Ovary (tissue), 9 donors: ENCODE data around the gene CDK9. TPM values are rescaled to one million over a fixed set of nuclear protein-coding genes. Genes with fewer than 3 reads are reported as not detected.
"Not testable (repeated sequence)": the region's sequence is repeated elsewhere in the genome, so short reads cannot be mapped to it uniquely, and the experiment has no call there.

Experiments
- DNase-seq, 5 donors: peaks; one replicate each; pipeline ENCODE4 v3.0.0-alpha.2; 2019 to 2020
- H3K27ac ChIP-seq, 2 donors: fragments of 200-600 bp; one replicate each; pipeline versions ENCODE4 v1.5.1 to v1.8.0; 2019 to 2022
- H3K27me3 ChIP-seq: fragments of 200-600 bp; one replicate; pipeline ENCODE4 v1.8.0; 2022
- H3K36me3 ChIP-seq: fragments of 200-600 bp; sonication (generic); one replicate; pipeline ENCODE4 v1.5.1; 2019
- H3K4me1 ChIP-seq: one replicate; pipeline ENCODE4 v1.8.1; 2013; ENCODE audit warnings: mild to moderate bottlenecking, moderate library complexity; ENCODE audit not compliant: insufficient read depth
- H3K4me3 ChIP-seq: fragments of 200-600 bp; sonication (generic); one replicate; pipeline ENCODE4 v1.5.1; 2017
- H3K9me3 ChIP-seq, 2 donors: fragments of 200-600 bp in 1 of 2; sonication (generic) in 1 of 2; one replicate each; pipeline versions ENCODE4 v1.5.1 to v1.8.1; 2013 to 2019; ENCODE audit warnings: mild to moderate bottlenecking in 1 of 2, moderate library complexity in 1 of 2
- CTCF ChIP-seq, 3 donors: fragments of 450-650 bp in 2 of 3; fragments of 200-600 bp in 1 of 3; IDR thresholded peaks; one replicate each; pipeline versions ENCODE4 v1.5.1 to v1.8.0; 2016 to 2022; ENCODE audit warnings: antibody characterized with exemption in 3 of 3, mild to moderate bottlenecking in 1 of 3
- EP300 ChIP-seq: sonication (generic); formaldehyde crosslinking; IDR thresholded peaks from one replicate; pipeline ENCODE4 v1.6.1; 2017; ENCODE audit warnings: antibody characterized with exemption
- POLR2A ChIP-seq: fragments of 450-650 bp; IDR thresholded peaks from one replicate; pipeline ENCODE4 v1.6.1; 2017; ENCODE audit warnings: antibody characterized with exemption, mild to moderate bottlenecking, moderate library complexity
- WGBS, 3 donors: extraction: QIAGEN DNeasy Blood & Tissue Kit in 1 of 3; methylation state at CpG; one replicate each; pipeline versions ENCODE4 v1.1.5 to v1.1.7; 2013 to 2017; 5-methylcytosine and 5-hydroxymethylcytosine counted together
- intact Hi-C, 4 donors: fragments of 100-400 bp; cut with DNase I; formaldehyde crosslinking; loops; one replicate each; pipeline versions ENCODE4 v1.11.0 to v1.15.1; 2022 to 2023
- microRNA-seq, 3 donors: library from miRNA; unstranded; fragments of <30 nt; microRNA quantifications; one replicate each; pipeline versions ENCODE4 to v1.2.0, GENCODE V29; 2019 to 2020
- polyA plus RNA-seq, 2 donors: library from polyadenylated mRNA; stranded (reverse); fragments of 200-250 nt in 1 of 2; fragments of 350-450 nt in 1 of 2; fragmentation: Illumina TruSeq in 1 of 2; extraction: RNeasy Lipid Tissue Mini Kit (QIAGEN cat#74804) in 1 of 2; gene quantifications; one replicate each; pipeline ENCODE4 v1.2.3, GENCODE V29; 2013 to 2014
- small RNA-seq: library from RNA; depleted of rRNA; stranded (forward); fragments of <200 nt; gene quantifications from one replicate; pipeline ENCODE3, GENCODE V24; 2016
- total RNA-seq, 7 donors: library from RNA; depleted of rRNA in 2 of 7; stranded (reverse); fragments of >200 nt in 2 of 7; fragmentation: NEBNext Ultra II Directional in 3 of 7; extraction: Animal tissue kit (Norgen Biotek cat#: 25700) in 3 of 7; gene quantifications; one replicate each; pipeline versions ENCODE4 v1.1.0 to v1.2.4, GENCODE V29; 2016 to 2023
- donor health status: DM: no; HTN: no; CAD: no; lungs with moderate emphysema.
- donor health status: DM: no; HTN: no; CAD: no.
- donor health status: Bipolar disorder and iron deficiency.
- donor health status: DM: yes; HTN: yes; CAD: no.
- donor health status: DM: no; HTN: no; CAD: no.
- donor health status: DM: yes; HTN: yes; CAD: no.

The CDK9 gene
- total and polyA plus RNA-seq, 9 donors = 71.7 to 209 (median 129) TPM

- WGBS, 3 donors = 14 to 41% (median 16%) methylated on average over 17 of the region's 17 CpGs
- peak; percentile 7 for TF ChIP-seq POLR2A
- TF ChIP-seq EP300 = no peak
- Histone ChIP-seq H3K9me3 (no peaks in the 10 kb centered on the region), H3K27ac (peak overlapping the region; percentile 88 to 96), H3K27me3 (no peaks in the 10 kb centered on the region), H3K4me1 (peaks cover 72% of the 10 kb centered on the region), H3K4me3 (no peak overlapping the region), H3K36me3 (no peaks in the 10 kb centered on the region)
- intact Hi-C loops = no loop called here
- DNase-seq = peak; percentile 70 to 81 (median 72)
Measured at GRCh38 chr9:127835991-127836516, 50.2 kb downstream of the CDK9 start.

- H3K4me3 ChIP-seq, H3K36me3 ChIP-seq, H3K27me3 ChIP-seq, DNase-seq, intact Hi-C loops, H3K9me3 ChIP-seq: not testable (repeated sequence)
- H3K27ac ChIP-seq = peak overlapping the region; percentile 88 to 96
- 68 to 76% (median 72%) methylated on average over 3 of the region's 3 CpGs for WGBS, 3 donors
- H3K4me1 ChIP-seq = peaks cover 69% of the 10 kb centered on the region
Measured at GRCh38 chr9:127836561-127836960, 50.7 kb downstream of the CDK9 start.

- Histone ChIP-seq H3K36me3 (no peaks in the 10 kb centered on the region), H3K27ac (peak overlapping the region; percentile 92 to 96), H3K27me3 (no peaks in the 10 kb centered on the region), H3K4me1 (peaks cover 64% of the 10 kb centered on the region), H3K4me3 (no peak overlapping the region), H3K9me3 (no peaks in the 10 kb centered on the region)
- no peak for TF ChIP-seq EP300
- TF ChIP-seq CTCF (IDR thresholded peaks at IDR 0.05) = no peak
- no peak for TF ChIP-seq POLR2A
- intact Hi-C loops = no loop called here
- peak in 1 of 5 donors; percentile 59 for DNase-seq
- 54 to 65% (median 64%) methylated on average over 4 of the region's 4 CpGs for WGBS, 3 donors
Measured at GRCh38 chr9:127837346-127837745, 51.5 kb downstream of the CDK9 start.

- TF ChIP-seq EP300 (peak; percentile 75), POLR2A (peak; percentile 5), CTCF (IDR thresholded peaks at IDR 0.05) (peak in 1 of 3 donors; percentile 15)
- peaks cover 64% of the 10 kb centered on the region for H3K4me1 ChIP-seq
- H3K4me3 ChIP-seq = no peak overlapping the region
- no peaks in the 10 kb centered on the region for H3K36me3 ChIP-seq
- no peaks in the 10 kb centered on the region for H3K9me3 ChIP-seq
- 3 to 14% (median 7%) methylated on average over 17 to 18 of the region's 18 CpGs for WGBS, 3 donors
- intact Hi-C loops = no loop called here
- peak; percentile 75 to 85 (median 82) for DNase-seq
- H3K27me3 ChIP-seq = no peaks in the 10 kb centered on the region
- peak overlapping the region; percentile 92 to 96 for H3K27ac ChIP-seq
Measured at GRCh38 chr9:127838375-127839078, 52.7 kb downstream of the CDK9 start.

Small RNA genes lying within 50 kb of the gene (microRNA-seq; reads per million reads assigned to microRNA genes)
- gene MIR2861 = 0 to 0.18 (median 0.16) reads per million in 3 donors
- 0 reads per million in 3 donors for gene MIR3960

Small RNA genes lying within 50 kb of the gene (small RNA-seq; reads per million reads assigned to genes)
- gene RF00019 = not detected

Other genes with a start within 250 kb of the CDK9 start
- 100 to 1,000 TPM in 1 of 7 donors, 10 to 100 TPM in 6; 46.8 to 102 (median 75.7) TPM for gene STXBP1, start 173.8 kb upstream of the CDK9 start, total RNA-seq
- 10 to 100 TPM; 18.8 to 84.2 TPM for gene STXBP1, start 173.8 kb upstream of the CDK9 start, polyA plus RNA-seq
- 10 to 100 TPM in 1 of 7 donors, 1 to 10 TPM in 4, under 1 TPM in 2; 0.63 to 99.0 (median 4.2) TPM for gene CFAP157, start 79.0 kb upstream of the CDK9 start, total RNA-seq
- under 1 TPM; 0.22 to 0.53 TPM for gene CFAP157, start 79.0 kb upstream of the CDK9 start, polyA plus RNA-seq
- 10 to 100 TPM in 5 of 7 donors, 1 to 10 TPM in 2; 5.7 to 27.7 (median 11.1) TPM for gene PTRH1, start 70.4 kb upstream of the CDK9 start, total RNA-seq
- 10 to 100 TPM in 1 of 2 donors, 1 to 10 TPM in 1; 1.0 to 12.9 TPM for gene PTRH1, start 70.4 kb upstream of the CDK9 start, polyA plus RNA-seq
- gene TTC16, start 70.0 kb upstream of the CDK9 start, total RNA-seq = 1 to 10 TPM in 1 of 7 donors, under 1 TPM in 3, not detected in 3; under 0.01 to 5.9 (median 0.34) TPM
- gene TTC16, start 70.0 kb upstream of the CDK9 start, polyA plus RNA-seq = under 1 TPM; 0.06 to 0.08 TPM
- gene TOR2A, start 50.7 kb upstream of the CDK9 start, total RNA-seq = 10 to 100 TPM in 3 of 7 donors, 1 to 10 TPM in 4; 8.8 to 12.2 (median 9.9) TPM
- gene TOR2A, start 50.7 kb upstream of the CDK9 start, polyA plus RNA-seq = 10 to 100 TPM in 1 of 2 donors, 1 to 10 TPM in 1; 2.8 to 12.6 TPM
- 10 to 100 TPM in 2 of 7 donors, 1 to 10 TPM in 5; 2.8 to 17.0 (median 4.6) TPM for gene SH2D3C, start 7.4 kb upstream of the CDK9 start, total RNA-seq
- 1 to 10 TPM; 1.9 to 9.2 TPM for gene SH2D3C, start 7.4 kb upstream of the CDK9 start, polyA plus RNA-seq
- gene FPGS, start 16.8 kb downstream of the CDK9 start, total RNA-seq = 100 to 1,000 TPM; 111 to 209 (median 158) TPM
- gene FPGS, start 16.8 kb downstream of the CDK9 start, polyA plus RNA-seq = 100 to 1,000 TPM in 1 of 2 donors, 10 to 100 TPM in 1; 18.9 to 108 TPM
- gene ENG, start 68.6 kb downstream of the CDK9 start, total RNA-seq = 100 to 1,000 TPM in 5 of 7 donors, 10 to 100 TPM in 2; 59.7 to 298 (median 217) TPM
- gene ENG, start 68.6 kb downstream of the CDK9 start, polyA plus RNA-seq = 100 to 1,000 TPM in 1 of 2 donors, 10 to 100 TPM in 1; 54.7 to 191 TPM
- 100 to 1,000 TPM in 6 of 7 donors, 10 to 100 TPM in 1; 30.9 to 174 (median 151) TPM for gene AK1, start 91.6 kb downstream of the CDK9 start, total RNA-seq
- gene AK1, start 91.6 kb downstream of the CDK9 start, polyA plus RNA-seq = 10 to 100 TPM; 37.7 to 87.4 TPM
- gene ST6GALNAC6, start 113.6 kb downstream of the CDK9 start, total RNA-seq = 100 to 1,000 TPM in 5 of 7 donors, 10 to 100 TPM in 2; 58.5 to 141 (median 111) TPM
- 100 to 1,000 TPM in 1 of 2 donors, 10 to 100 TPM in 1; 52.5 to 145 TPM for gene ST6GALNAC6, start 113.6 kb downstream of the CDK9 start, polyA plus RNA-seq
- gene ST6GALNAC4, start 131.0 kb downstream of the CDK9 start, total RNA-seq = 10 to 100 TPM; 29.5 to 58.4 (median 46.4) TPM
- gene ST6GALNAC4, start 131.0 kb downstream of the CDK9 start, polyA plus RNA-seq = 10 to 100 TPM in 1 of 2 donors, 1 to 10 TPM in 1; 2.2 to 34.0 TPM
- 1 to 10 TPM in 6 of 7 donors, under 1 TPM in 1; 0.48 to 4.0 (median 2.0) TPM for gene PIP5KL1, start 144.7 kb downstream of the CDK9 start, total RNA-seq
- gene PIP5KL1, start 144.7 kb downstream of the CDK9 start, polyA plus RNA-seq = under 1 TPM; 0.10 to 0.35 TPM
- 10 to 100 TPM; 10.6 to 37.1 (median 27.8) TPM for gene DPM2, start 151.8 kb downstream of the CDK9 start, total RNA-seq
- 10 to 100 TPM; 22.7 to 27.2 TPM for gene DPM2, start 151.8 kb downstream of the CDK9 start, polyA plus RNA-seq
- 100 to 1,000 TPM in 2 of 7 donors, 10 to 100 TPM in 4, 1 to 10 TPM in 1; 8.6 to 104 (median 76.0) TPM for gene EEIG1, start 195.0 kb downstream of the CDK9 start, total RNA-seq
- gene EEIG1, start 195.0 kb downstream of the CDK9 start, polyA plus RNA-seq = 10 to 100 TPM; 17.9 to 20.8 TPM